Effector memory CD8-positive, alpha-beta T cell (primary cell): Measurements from ENCODE around the gene THY1.
A peak's percentile ranks its signal among the peaks of the same experiment; 100 is the strongest.

Source experiments
- ATAC-seq: fragments of 150-1000 bp; cut with Tn5 transposase; replicated peaks from 2 replicates; pipeline ENCODE4 v1.10.0; 2021; ENCODE audit warnings: mild to moderate bottlenecking, moderate library complexity
- DNase-seq, 3 experiments: peaks; one replicate each; pipeline ENCODE4 v3.0.0; 2021
- H3K27ac Mint-ChIP-seq, 2 donors: one replicate each; pipeline ENCODE4 v1.8.0; 2022; ENCODE audit warnings: mild to moderate bottlenecking in 2 of 2, mixed read lengths in 2 of 2, moderate library complexity in 2 of 2
- H3K27me3 Mint-ChIP-seq, 2 donors: one replicate each; pipeline ENCODE4 v1.8.0; 2022; ENCODE audit warnings: mixed read lengths in 2 of 2
- H3K36me3 Mint-ChIP-seq: one replicate; pipeline ENCODE4 v1.8.0; 2022; ENCODE audit warnings: mild to moderate bottlenecking, moderate library complexity, mixed read lengths; ENCODE audit not compliant: insufficient read depth
- H3K4me1 Mint-ChIP-seq, 2 donors: one replicate each; pipeline ENCODE4 v1.8.0; 2022; ENCODE audit warnings: low read depth in 2 of 2, mixed read lengths in 2 of 2
- H3K4me3 Mint-ChIP-seq, 2 donors: one replicate each; pipeline ENCODE4 v1.8.0; 2022; ENCODE audit warnings: mild to moderate bottlenecking in 2 of 2, mixed read lengths in 2 of 2, moderate library complexity in 2 of 2
- H3K9me3 Mint-ChIP-seq, 2 donors: one replicate each; pipeline ENCODE4 v1.8.0; 2022; ENCODE audit warnings: mixed read lengths in 2 of 2

The THY1 gene

DNA sequence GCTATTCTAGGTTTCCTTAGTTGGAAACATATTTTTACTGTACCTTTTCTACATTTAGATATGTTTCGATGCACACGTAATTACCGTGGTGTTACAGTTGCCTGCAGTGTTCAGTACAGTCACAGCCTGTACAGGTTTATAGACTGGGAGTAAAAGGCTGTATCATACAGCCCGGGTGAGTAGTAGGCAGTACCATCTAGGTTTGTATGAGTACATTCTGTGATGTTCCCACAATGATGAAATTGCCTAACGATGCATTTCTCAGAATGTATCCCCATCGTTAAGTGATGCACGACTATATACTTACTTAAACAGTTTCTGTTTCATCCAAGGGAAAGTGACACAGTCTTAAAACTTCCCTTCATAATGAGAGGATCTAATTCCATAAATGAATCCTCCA is 13.1 kb upstream of the THY1 start:
- no peak for ATAC-seq
- Mint-ChIP-seq H3K9me3 (peaks cover 0 to 6% of the 10 kb centered on the region in 2 donors), H3K4me1 (peaks cover 7 to 8% of the 10 kb centered on the region in 2 donors), H3K27me3 (peaks cover 26 to 33% of the 10 kb centered on the region in 2 donors), H3K36me3 (peaks cover 3% of the 10 kb centered on the region), H3K27ac (no peak overlapping the region), H3K4me3 (no peak overlapping the region)
- no peak for DNase-seq

DNA sequence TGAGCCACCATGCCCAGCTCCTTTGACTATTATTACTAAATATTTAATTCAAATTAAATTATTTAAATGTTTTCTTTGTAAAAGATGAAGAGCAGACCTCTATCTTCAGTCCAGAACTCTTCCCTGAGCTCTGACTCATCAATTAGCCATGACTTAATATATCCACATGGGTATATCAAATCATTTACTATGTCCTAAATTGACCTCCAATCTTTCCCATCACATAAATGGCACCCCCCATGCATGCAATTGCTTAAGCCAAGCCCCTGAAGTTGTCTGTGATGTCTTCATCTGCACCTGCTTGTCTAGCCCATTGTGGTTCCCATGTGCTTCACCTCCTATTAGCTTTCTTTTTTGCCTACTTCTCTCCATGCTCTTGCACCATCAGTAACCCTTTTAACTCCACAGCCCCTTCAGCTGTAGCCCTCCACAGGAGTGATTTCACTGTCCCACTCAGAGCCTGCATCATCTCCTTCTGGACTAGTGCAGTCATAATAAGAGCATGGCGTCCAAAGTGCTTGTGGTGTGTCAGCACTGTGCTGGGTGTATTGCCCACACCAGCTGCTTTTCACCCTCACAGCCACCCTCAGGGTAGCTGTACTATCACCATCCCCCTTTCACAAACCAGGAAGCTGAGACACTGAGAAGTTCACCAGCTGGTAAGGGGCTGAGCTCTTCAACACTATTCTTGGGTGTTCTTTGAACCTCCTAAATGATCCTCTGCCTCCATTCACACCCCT is 11.8 kb upstream of the THY1 start:
- no peak overlapping the region for H3K27ac Mint-ChIP-seq
- H3K4me1 Mint-ChIP-seq, result no peaks in the 10 kb centered on the region
- DNase-seq, result no peak
- peaks cover 6% of the 10 kb centered on the region for H3K36me3 Mint-ChIP-seq
- peaks cover 0 to 6% of the 10 kb centered on the region in 2 donors for H3K9me3 Mint-ChIP-seq
- ATAC-seq, result no peak
- H3K4me3 Mint-ChIP-seq, result no peak overlapping the region
- H3K27me3 Mint-ChIP-seq, result peaks cover 38 to 47% of the 10 kb centered on the region in 2 donors

DNA sequence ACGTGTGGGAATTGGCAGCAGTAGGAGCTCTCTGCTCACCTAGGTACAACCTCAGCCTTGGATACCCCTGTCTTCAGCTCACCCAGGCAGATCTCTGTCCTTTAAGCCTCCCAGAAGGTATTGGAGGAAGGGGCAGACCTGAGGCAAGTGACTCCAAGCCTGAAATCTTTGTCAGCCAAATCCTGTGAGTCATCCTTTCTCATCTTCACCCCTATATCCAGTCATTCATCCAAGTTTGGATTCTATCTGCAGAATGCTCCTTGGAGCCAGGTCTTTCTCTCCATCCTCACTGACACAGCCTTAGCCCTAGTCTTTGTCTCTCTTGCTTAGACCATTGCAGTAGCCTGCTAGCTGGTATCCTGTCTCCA is 10.4 kb upstream of the THY1 start:
- peaks cover 6% of the 10 kb centered on the region for H3K36me3 Mint-ChIP-seq
- no peak overlapping the region for H3K4me3 Mint-ChIP-seq
- no peak for DNase-seq
- no peaks in the 10 kb centered on the region for H3K4me1 Mint-ChIP-seq
- H3K27me3 Mint-ChIP-seq, result peaks cover 44 to 55% of the 10 kb centered on the region in 2 donors
- H3K27ac Mint-ChIP-seq, result no peak overlapping the region
- H3K9me3 Mint-ChIP-seq, result peaks cover 0 to 6% of the 10 kb centered on the region in 2 donors
- no peak for ATAC-seq

DNA sequence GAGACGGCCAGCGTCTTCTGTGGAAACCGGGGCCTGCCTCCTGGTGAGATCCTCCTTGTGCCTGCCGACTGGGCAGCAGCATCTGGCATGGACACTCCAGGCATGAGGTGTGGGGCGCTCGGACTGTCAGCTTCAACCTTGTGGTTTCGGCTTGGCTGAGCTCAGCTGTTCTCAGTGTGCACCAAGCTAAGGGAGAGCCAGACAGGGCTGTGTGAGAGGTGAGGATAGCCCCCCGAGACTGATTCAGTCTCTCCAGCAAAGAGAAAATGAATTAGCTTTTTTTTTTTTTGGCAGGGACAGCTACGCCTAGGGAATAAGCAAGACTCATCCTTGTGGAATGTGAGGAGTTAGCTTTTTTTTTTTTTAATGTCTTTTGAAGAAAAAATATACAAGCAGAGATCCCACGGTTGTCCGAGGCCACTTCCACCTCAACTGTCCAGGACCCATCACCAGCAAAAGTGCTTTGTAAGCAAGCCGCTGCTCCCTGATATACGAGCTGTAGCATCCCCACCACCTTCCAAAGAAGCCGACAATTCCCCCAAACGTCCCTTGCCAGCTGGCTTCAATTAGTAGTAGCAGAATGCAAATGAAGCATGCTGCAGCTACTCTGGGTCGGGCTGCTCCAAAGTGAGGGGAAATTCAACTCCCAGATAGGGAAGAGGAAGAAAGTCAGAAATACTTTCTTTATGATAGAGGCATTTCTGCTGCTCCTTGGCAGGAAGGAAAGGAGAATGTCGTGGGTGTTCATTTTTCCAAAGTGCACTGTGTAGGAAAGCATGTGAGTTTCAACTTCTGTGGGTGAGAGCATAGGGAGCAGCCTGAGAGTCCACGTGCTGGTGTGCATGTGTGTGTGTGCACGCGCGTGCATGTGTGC is 9.7 kb upstream of the THY1 start:
- ATAC-seq (no peak), DNase-seq (no peak)
- Mint-ChIP-seq H3K4me1 (no peaks in the 10 kb centered on the region), H3K9me3 (peaks cover 0 to 6% of the 10 kb centered on the region in 2 donors), H3K4me3 (no peak overlapping the region), H3K27ac (no peak overlapping the region), H3K27me3 (peaks cover 44 to 53% of the 10 kb centered on the region in 2 donors), H3K36me3 (peaks cover 6% of the 10 kb centered on the region)

DNA sequence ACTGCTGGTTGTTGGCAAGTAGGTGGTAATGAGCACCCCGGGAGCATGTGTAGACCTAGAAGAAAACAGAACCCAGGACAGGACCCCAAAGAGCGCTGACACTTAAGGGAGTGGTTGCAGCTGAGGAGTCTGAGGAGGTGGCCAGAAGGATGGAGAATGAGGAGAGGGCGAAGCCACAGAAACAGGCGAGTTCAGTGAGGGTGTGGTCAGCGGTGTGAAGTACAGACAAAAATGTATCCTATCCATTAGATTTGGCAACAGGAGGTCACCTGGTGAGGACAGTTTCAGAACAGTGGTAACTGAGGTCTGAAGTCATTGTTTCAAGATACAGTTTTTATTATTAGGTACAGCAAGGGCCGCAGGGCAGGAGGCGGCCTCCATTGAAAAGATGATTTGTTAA is 8.6 kb upstream of the THY1 start:
- H3K27me3 Mint-ChIP-seq, result peaks cover 41 to 46% of the 10 kb centered on the region in 2 donors
- H3K9me3 Mint-ChIP-seq, result peaks cover 0 to under 1% of the 10 kb centered on the region in 2 donors
- no peak for ATAC-seq
- peaks cover 6% of the 10 kb centered on the region for H3K36me3 Mint-ChIP-seq
- H3K4me3 Mint-ChIP-seq, result no peak overlapping the region
- DNase-seq, result no peak
- no peak overlapping the region for H3K27ac Mint-ChIP-seq
- no peaks in the 10 kb centered on the region for H3K4me1 Mint-ChIP-seq

DNA sequence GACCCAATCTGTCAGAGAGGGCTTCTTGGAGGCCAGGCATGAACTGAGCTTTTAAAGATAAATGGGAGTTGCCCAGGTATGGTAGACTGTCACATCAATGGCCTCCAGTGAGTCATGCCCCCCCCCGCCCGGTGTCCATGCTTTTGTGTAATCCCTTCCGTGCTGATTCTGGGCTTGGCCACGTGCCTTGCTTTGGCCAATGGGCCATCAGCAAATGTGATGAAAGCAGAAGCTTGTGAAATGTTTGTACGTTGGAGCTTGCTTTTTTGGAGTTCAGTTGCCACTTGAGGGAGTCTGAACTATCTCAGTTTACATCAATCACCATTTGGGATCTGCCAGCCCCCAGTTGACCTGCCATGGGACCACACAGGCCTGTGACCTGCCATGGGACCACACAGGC is 4.3 kb upstream of the THY1 start:
- Mint-ChIP-seq H3K36me3 (peaks cover 3% of the 10 kb centered on the region), H3K27ac (no peak overlapping the region), H3K9me3 (no peaks in the 10 kb centered on the region), H3K27me3 (peaks cover 62 to 65% of the 10 kb centered on the region in 2 donors), H3K4me1 (peaks cover 8 to 9% of the 10 kb centered on the region in 2 donors), H3K4me3 (no peak overlapping the region)
- ATAC-seq (no peak), DNase-seq (no peak)

DNA sequence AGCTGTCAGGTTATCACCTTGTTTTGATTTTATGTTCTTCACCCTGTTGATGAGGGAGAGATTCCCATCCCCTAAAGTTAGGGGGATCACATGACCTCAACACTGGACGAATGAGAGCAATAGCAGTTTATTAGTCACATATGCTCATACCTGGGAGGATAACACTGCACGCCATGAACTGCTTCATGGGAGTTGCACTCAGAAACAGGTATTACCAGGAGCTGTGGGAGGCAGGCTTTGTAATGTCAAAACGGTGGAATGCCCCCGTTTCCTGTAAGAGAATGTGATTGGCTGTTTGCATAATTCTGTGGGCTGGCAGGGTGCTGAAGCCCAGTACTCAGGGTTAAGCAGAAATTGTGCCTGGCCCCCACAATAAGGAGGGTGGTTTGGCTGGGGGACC is 3.2 kb upstream of the THY1 start:
- Mint-ChIP-seq H3K27ac (no peak overlapping the region), H3K4me1 (peaks cover 14% of the 10 kb centered on the region in 2 donors), H3K4me3 (no peak overlapping the region), H3K27me3 (peaks cover 60 to 63% of the 10 kb centered on the region in 2 donors), H3K36me3 (peaks cover 3% of the 10 kb centered on the region), H3K9me3 (no peaks in the 10 kb centered on the region)
- DNase-seq (no peak), ATAC-seq (peak; percentile 16)

DNA sequence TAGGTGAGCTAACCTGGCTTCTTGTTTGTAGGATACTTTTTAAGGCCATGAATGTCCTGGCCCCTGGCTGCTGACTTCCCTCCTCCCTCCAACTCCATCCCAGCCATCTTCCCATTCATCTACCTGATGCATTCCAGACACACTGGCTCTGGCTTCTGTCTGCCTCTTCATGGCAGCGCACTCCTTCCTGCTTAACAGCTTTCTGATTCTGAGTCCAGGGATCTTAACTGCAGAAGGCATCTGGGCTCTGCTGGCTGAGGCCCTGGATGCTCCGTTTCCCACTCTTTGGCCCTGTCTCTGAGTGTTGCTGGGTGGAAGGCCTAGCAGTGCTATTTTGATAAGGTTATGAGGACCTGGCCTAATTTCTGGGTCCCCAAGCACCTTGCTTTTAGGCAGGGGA is 1.8 kb upstream of the THY1 start:
- Mint-ChIP-seq H3K27me3 (peaks cover 59 to 61% of the 10 kb centered on the region in 2 donors), H3K4me1 (peaks cover 14% of the 10 kb centered on the region in 2 donors)
- ATAC-seq, result no peak

DNA sequence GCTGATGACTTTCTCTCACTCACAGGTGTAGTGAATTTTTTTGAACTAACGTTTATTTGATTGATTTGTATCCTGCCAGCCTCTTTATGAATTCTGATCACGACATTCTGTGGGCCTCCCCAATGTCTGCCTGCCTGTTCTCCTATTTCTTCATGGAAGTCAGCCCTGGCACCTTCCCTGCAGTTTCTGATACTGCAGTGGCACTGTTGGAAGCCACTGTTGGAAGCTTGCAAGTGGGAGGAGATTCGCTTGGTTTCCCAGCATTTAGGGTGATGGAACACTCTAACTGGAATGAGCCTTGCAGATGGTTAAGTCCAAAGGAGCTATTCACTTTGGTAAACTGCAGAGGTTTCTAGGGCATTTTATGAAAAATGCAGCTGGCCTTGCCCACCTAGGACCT is 1.3 kb upstream of the THY1 start:
- peaks cover 14% of the 10 kb centered on the region in 2 donors for H3K4me1 Mint-ChIP-seq
- no peak for ATAC-seq
- no peaks in the 10 kb centered on the region for H3K36me3 Mint-ChIP-seq
- peaks cover 59 to 61% of the 10 kb centered on the region in 2 donors for H3K27me3 Mint-ChIP-seq
- H3K27ac Mint-ChIP-seq, result no peak overlapping the region
- DNase-seq, result no peak
- H3K9me3 Mint-ChIP-seq, result no peaks in the 10 kb centered on the region
- no peak overlapping the region for H3K4me3 Mint-ChIP-seq

More for the DNA sequence above, 1.8 kb upstream of the THY1 start:
- no peaks in the 10 kb centered on the region for H3K36me3 Mint-ChIP-seq
- H3K4me3 Mint-ChIP-seq, result no peak overlapping the region
- H3K9me3 Mint-ChIP-seq, result no peaks in the 10 kb centered on the region
- no peak overlapping the region for H3K27ac Mint-ChIP-seq
- DNase-seq, result no peak

DNA sequence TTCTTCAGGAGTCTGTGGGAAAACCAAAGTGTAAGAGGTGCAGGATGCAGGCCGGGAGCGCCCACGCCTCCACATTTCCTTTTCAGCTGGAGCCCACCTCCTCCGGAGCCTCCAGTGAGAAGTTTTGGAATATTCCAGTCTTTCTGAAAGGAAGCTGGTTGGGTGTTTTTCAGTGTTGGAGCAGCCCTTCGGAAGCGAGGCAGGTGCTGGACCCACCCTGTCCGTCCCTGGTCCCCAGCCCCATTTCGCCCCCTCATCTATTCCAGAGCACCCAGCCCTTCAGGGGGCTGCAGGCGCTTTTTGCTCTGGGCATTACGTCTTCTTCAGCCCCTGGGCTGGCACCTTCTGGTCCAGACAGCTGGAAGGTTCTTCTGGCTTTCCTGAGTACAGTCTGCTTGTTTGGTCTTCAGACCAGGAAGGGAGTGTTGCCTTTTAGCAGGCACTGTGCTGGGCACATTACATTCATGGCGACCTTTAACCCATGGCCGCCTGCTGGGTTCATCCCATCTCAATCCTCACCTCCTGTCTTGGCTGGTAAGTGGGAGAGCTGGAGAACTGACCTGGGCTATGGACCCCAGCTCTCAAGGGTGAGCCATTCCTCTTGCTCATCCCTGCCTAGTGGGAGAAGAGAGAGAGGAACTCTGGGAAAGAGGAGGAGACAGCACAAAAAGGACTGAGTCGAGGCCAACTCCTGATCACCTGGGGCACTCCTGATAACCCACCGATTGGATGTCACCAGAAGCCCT is 710 bp upstream of the THY1 start:
- peak overlapping the region; percentile 57 to 66 for H3K4me3 Mint-ChIP-seq
- no peak for ATAC-seq

DNA sequence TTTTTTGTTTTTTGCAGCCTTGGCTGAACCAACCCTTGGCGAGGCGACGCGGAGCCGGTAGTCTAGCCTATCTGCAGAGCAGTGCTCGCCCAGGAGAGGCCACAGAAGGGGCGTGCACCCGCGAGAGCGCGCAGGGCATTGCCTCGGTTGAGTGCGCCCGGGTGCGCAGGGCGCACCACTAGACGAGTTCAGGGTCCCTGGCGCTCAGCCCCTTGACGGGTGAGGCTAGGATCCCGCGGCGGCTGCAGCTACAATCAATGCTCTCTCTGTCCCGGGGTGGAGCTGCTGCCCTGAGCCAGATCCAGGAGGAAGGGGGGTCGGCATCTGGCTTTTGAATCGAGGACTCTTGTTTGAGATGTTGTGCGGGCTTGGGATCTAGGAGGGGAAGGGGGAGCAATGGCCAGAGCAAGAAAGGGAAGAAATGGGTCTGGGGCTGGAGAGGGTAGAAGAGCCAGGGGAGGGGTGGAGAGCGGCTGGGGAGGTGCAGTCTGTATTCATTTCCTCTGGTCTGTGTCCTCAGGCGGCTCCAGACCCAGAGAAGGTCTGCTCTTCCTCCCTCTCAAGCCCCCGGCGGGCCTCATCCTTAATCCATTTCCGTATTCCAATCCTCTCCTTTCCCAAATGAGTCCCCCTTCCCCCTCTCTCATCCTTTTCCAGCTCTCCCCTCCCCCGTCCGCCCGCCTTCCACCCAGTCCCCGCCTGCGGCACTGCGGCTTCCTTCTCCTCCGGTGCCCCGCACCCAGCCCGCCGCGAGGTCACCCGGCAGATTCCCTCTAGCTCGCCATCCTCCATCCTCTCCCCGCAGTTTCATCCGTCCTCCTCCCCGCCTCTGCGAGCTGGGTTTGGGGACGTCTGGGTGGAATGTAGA is 797 bp downstream of the THY1 start:
- H3K36me3 Mint-ChIP-seq, result no peaks in the 10 kb centered on the region
- H3K27ac Mint-ChIP-seq, result peak overlapping the region in 1 of 2 donors; percentile 4
- H3K27me3 Mint-ChIP-seq, result peaks cover 74 to 78% of the 10 kb centered on the region in 2 donors

More for the DNA sequence above, 710 bp upstream of the THY1 start:
- H3K27me3 Mint-ChIP-seq, result peaks cover 64% of the 10 kb centered on the region in 2 donors
- peaks cover 14% of the 10 kb centered on the region in 2 donors for H3K4me1 Mint-ChIP-seq
- DNase-seq, result no peak
- H3K27ac Mint-ChIP-seq, result no peak overlapping the region
- no peaks in the 10 kb centered on the region for H3K9me3 Mint-ChIP-seq
- H3K36me3 Mint-ChIP-seq, result no peaks in the 10 kb centered on the region

DNA sequence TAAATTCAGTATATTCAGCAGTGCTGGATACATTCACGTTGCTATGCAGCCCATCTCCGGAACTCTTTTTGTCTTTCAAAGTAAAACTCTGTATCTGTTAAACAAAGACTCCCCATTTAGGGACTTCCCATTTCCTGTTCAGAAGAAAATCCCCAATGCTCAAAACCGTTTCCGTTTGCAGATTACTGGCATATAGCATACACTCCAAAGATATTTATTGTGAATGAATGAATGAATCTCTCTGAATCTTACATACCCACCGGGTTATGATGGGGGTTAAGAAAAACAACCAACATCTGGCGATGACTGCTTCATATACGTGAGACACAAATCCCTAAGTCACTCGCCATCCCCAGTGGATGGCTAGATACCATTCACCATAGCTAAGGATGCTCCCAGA is 1.6 kb downstream of the THY1 start:
- peak overlapping the region in 1 of 2 donors; percentile 66 for H3K4me3 Mint-ChIP-seq
- no peaks in the 10 kb centered on the region for H3K9me3 Mint-ChIP-seq
- ATAC-seq, result no peak
- DNase-seq, result no peak
- peaks cover 14% of the 10 kb centered on the region in 2 donors for H3K4me1 Mint-ChIP-seq
- H3K27me3 Mint-ChIP-seq, result peaks cover 81 to 86% of the 10 kb centered on the region in 2 donors
- no peak overlapping the region for H3K27ac Mint-ChIP-seq
- H3K36me3 Mint-ChIP-seq, result no peaks in the 10 kb centered on the region

More for the DNA sequence above, 797 bp downstream of the THY1 start:
- peak overlapping the region; percentile 63 to 66 for H3K4me3 Mint-ChIP-seq
- no peak for DNase-seq
- no peaks in the 10 kb centered on the region for H3K9me3 Mint-ChIP-seq
- ATAC-seq, result peak; percentile 48
- H3K4me1 Mint-ChIP-seq, result peaks cover 14% of the 10 kb centered on the region in 2 donors
